Activated gamma-delta T cell (primary cell): ENCODE results near the gene CISD3.

Experiments used
- DNase-seq: peaks from one replicate; lab custom pipeline; 2025; lab: John Stamatoyannopoulos, UW

CISD3 gene

DNA sequence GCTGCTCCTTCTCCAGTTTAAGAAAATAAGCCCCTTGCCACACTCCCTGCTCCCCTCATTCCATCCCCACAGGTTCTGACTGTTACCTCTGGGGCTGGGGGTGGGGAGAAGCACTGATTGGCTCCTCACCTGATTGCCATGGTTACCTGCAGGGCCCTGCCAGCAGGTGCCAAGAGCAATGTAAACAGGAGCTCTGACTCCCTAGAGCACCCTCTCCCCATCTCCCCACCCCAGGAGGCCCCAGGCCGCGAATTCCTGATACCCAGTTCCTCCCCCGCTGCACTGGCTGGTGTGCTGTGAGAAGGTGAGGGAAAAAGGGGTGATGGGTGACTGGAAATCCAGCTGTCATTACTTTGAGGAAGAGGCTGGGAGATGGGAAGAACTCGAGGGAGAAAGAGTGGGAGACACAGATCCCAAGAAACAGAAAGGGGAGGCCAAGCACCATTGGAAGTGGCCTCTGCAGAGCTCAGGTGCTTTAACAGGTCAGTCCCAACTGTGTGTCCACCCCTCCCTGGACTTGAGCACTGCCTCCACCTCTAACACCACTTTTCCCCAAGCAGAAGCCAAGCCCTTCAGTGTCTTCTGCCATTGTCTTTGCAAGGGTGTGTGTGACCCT lies 13.5 kb downstream of the CISD3 start:
- DNase-seq, result no peak

DNA sequence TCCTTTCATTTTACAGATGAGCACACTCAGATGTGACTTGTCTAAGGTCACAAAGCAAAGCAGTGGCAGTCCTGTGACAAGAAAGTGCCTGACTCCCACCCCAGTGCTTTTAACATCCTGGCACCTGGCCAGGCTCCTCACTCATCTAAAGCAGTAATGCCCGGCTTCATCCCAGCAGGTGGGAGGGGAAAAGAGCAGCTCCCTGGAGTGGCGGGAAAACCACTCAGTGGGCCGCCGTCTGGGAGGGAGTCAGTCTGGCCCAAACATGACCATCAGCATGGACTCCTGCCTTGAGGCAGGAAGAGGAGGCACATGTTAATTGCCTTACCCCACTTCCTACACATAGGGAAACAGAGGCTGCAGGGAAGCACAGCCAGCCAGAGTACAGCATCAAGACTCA lies 15.4 kb downstream of the CISD3 start:
- no peak for DNase-seq

DNA sequence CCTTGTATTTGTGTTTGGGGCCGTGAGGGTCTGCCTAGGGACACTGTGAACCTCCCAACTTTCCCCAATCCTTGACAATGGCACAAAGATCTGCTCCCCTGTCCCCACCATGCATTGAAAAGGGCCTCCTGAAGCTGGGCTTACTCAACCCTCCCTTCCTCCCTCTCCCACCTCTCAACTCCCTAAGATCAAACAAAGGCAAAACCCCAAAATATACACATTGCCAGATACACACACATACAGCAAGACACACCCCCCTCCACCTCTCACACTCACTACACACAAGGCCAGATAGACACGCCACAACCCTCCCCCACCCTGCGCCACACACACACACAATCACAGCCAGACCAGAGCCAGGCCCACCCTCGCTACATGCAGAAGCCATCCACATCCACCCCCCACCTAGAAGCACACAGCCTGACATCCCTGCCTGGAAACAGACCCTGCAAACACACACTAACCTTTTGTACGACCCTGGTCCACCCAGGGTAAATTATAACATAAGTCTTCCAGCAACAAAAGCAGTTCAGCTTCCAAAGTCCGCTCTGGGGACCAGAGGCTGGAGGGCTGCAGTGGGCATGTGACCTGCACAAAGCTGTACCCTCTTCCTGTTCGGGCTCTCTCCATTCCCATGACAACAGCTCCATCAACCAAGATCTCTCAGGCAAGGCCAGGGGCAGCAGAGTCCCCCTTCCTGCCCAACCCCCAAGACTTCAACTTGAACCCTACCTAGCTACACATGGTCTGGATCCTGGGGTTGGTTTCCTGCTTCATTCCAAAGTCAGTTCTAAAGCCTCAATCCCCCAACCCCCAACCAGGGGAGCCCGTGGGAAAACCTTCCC lies 16.1 kb downstream of the CISD3 start:
- DNase-seq, result no peak

DNA sequence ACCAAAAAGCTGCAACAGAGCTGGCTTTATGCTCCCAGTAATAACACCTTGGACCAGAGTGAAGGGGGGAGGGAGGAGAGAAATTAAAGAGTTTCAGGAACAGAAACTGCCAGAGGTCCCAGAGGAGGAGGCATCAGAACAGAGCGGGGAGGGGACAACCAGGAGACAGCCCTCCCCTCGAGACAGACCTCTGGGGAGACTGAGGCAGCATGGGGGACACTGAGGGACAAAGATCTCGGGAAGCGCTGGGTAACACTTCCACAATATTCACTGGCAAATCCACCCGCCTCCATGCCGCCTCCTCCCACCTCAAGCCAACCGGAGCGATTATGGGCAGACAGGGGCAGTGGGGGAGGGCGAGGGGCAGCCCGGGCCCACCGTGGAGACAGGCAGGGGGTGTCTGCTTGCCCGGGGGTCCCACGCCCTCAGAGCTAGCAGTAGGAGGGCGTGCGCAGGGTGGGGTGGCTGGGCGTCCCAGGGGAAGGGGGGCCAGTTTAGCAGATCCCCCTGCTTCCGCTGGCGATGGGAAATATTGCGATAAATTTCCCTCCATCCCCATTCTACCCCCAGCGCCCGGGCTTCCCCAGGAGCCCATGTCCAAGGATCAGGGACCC lies 16.8 kb downstream of the CISD3 start:
- DNase-seq, result no peak

DNA sequence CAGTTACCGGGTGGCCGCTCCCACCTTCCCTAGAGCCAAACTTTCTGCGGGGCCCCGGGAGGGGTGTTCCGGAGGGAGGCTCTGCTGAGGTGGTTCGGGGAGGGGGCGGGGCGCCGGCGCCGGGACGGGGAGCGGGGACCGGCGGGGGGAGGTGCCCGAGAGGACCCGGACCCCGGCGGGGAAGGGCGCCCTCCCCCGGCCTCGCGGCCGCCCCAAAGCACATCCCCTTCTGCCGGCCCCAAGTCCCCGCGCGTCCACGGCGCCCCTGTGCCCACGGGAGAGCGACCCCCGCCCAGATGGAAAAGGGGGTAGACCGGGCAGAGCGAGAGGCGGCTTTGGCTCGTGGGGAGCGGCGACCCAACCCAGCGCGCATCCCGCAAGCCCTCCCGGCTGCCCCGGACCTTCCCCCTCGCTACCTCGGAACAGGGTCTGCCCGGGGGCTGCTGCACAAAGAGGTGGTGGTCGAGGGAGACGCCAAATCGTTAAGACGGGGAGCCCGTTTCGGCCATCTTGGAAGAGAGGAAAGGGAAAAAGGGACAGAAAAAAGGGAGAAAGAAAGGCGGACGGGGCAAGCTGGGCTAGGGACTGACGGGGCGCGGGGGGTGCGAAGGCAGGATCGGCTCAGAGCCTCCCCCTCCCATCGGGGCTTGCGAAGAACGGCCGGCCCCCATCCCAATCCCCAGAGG lies 17.5 kb downstream of the CISD3 start:
- no peak for DNase-seq

DNA sequence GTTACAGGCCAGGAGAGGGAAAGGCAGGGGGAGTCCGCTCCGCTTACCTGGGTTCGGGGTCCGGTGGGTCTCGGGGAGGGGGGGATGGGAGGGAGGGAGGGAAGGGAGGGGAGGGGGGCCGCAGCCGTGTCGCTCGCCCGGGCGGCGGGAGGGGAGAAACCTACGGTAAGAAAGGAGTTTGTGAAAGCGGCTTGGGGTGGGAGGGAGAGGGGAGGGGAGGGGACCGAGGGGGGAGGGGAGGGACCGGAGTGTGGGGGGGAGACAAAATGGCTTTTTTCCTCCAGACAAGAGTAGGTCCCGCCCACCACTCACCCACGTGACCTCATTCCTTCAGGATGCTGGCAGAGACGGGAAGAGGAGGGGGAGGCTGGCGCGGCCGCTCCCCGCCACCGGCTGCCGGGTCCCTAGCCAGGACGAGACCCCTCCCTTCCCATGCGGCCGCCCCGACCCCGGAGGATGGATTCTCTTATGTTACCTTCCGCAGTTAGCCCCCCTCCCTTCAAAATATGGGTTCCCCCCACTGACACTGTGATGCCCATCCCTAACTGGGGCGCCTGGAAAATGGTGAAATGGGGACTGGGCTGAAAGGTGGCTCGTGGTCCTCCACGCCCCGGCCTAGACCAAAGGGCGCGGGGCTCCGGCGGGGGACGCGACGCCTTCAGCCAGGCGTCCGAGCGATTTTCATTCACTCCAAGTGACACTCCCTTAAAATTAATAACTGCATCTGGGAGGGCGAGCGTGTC lies 18.2 kb downstream of the CISD3 start, which contains the start of gene PCGF2:
TSS of gene PCGF2 (minus strand) at position 188 of the 743 bp plus-strand sequence. CDS start 7,934 bp downstream, outside the sequence.
- DNase-seq, result no peak

DNA sequence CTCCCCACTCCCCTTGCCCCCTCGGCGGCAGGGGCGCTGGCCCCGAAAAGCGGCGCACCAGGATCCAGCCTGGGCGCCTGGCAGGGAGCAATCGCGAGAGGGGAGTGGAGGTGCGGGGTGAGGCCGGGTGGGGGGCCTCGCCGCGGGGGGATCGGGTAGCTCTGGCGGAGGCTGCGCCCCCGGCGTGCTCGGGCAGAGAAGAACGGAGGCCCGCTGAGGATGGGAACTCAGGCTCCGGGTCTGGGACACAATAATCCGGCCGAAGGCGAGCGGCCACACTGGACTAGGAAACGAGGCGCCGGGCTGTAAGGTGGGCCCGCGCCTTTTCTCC lies 18.7 kb downstream of the CISD3 start:
- DNase-seq, result no peak

DNA sequence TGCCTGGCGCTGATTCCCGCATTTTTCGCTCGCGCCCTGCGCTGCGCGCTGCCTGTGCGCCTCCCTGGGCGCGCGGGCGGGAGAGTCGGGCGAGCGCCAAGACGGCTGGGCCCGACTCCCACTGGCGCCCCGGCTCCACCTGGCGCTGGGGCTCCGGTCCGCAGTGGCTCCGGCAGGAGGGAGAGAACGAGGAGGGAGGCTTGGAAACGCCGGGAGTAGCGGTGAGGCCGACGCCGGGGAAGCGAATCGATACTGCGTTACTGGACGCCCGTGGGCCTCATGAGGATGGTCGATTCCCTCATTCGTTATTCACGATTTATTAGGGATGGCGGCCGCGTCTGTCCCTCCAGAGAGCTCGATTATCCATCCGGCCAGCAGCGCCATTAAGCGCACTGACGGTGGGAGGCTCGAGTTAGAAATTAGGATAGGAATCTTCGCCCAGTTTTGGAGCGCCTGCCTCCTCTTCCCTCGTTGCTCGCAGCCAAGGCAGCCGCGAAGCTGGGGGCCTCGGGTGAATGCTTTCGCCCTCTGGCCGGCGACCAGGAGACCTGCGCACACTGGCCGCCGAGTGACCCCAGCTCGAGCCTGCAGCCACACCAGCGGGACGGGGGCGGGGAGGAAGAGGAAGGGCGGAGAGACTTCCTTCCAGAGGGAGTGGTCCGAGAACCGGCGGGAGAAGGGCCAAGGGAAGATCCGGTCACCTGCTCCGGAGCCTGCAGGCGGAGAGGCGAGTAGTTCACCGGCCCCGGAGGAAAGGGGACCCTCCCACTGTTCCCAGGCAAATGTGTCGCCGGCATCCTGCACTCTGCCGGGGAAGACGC lies 19.3 kb downstream of the CISD3 start:
- DNase-seq, result no peak

DNA sequence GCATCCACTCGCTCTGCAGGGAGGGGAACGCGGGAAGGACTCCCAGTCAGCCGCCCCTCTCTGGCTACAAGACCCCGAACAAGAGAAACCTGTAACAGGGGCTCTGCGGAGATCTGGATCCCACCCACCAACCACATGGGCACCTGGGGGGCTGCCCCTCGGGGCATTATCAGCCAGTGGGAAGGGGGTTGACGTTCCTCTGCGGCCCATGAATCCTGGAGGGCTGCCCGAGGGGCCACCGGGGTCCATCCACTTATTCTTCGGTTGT lies 19.8 kb downstream of the CISD3 start:
- DNase-seq, result no peak

DNA sequence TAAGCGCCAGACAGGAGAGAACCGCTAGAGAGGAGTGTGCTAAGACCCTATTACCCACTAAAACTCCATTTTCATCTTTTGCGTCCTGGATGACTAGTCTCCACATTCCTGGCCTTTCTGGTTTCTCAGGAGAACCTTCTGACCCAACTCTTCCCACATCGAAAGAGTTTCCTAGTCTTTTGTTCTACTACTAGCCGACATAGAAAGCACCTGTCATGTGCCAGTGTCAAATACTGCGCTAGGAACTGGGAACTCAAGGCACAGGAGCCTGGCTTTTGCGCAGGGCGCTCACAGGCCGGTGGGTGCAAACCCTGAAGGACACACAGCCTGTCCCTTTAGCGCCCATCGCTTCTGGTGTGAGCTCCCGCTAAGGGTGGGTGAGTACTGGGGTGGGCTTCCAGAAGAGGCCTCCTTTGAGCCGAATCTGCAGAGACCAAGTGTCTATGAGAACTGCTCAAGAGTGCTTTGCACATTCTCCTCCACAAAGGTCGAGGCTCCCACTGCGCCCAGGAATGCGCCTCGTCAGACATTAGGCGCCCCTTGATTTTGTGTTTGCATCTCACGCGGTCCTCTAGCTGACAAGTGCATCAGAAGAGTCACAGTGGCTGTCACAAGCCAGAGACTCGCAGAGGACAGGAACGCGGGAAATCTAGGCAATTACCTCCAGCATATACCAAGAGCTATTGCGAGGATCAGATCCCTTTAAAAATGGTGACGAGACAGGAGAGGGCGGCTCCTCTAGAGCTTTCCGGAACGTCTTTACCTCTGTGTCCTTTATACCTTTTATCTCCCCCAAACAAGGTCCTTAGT lies 20.4 kb downstream of the CISD3 start:
- DNase-seq, result no peak

DNA sequence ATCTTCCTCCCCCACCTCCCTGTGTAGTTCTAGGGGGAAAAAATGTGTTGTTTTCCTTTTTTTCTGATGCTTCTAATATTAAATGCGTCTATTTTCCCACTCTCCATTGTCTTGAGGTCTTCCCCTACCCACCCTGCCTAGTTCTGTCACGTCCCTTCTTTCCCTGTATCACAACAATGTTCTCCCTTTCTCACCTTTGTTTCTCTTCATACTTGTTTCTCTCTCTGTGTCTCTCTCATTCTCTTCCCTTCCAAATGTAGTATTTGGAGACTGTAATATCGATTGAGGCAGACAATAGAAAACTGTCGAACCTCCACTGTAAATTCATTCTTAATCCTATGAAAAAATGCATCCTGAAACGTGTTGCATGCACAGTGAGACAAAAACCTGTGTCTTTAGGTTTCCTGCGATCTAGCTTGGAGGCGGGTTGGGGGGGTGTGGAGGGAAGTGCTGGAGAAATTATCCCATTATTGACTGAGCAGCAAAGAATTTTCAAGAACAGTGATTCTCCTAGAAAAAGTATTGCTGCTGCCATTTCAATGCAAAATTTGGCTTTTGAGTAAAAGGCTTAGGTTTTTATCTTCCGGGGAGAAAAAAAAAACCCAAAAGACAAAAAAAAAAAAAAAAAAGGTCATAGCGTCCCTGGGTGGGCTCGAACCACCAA lies 21.1 kb downstream of the CISD3 start:
- DNase-seq, result no peak

DNA sequence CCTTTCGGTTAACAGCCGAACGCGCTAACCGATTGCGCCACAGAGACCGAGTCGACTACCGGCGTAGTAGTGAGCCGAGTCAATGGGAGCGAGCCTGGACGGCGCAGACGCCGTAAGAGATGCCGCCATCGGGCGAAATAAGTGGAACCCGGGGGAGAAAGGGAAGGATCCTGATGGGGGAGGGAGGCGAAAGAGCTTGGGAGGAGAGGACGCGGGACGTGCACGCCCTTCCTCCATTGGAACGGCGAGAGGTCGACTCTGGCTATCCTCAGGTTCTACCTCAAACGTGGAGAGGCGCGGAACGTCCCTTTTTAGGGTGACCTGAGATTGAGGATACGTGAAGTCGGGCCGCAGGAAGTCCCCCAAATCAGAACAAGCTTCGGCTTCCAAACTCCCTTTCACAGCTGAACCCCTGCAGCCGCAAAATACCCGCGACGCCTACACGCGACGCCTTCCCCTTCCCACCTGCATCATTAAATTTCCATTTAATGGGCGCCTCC lies 21.7 kb downstream of the CISD3 start:
- peak; percentile 42 for DNase-seq

DNA sequence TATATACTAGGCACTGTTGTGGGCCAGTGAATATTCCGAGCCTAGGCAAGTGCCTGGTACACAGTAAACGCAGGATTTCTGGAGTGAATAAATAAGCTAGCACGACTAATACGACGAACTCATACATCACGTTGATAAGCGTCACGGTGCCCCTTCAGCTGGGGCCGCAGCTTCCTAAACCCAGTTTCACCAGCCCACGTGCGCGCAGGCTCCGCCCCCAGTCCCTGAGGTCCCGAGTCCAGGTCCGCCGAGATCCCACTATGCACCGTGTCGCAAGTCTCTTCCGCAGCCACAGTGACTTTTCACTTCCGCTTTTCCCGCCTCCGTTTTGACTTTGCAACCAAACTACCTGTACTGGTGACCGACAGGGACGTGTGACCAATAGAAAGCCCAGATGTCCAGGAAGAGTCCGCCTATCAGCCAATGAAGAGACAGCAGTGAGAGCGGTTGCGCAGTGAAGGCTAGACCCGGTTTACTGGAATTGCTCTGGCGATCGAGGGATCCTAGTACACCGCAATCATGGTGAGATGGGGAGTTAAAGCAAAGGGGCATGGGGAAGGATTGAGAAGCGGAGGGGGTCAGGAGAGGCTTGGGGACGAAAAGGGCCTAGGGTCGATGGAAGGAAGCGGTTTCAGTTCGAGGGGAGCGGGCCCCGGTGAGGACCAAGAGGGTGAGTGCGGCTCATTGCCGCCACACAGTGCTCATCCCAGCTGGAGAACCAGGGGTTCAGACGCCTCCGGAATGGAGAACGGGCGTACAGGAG lies 22.3 kb downstream of the CISD3 start, which contains the start of gene PSMB3:
TSS of gene PSMB3 (plus strand) at position 434 of the 763 bp plus-strand sequence. CDS start at position 520, 86 bp downstream.
- DNase-seq, result peak; percentile 77

DNA sequence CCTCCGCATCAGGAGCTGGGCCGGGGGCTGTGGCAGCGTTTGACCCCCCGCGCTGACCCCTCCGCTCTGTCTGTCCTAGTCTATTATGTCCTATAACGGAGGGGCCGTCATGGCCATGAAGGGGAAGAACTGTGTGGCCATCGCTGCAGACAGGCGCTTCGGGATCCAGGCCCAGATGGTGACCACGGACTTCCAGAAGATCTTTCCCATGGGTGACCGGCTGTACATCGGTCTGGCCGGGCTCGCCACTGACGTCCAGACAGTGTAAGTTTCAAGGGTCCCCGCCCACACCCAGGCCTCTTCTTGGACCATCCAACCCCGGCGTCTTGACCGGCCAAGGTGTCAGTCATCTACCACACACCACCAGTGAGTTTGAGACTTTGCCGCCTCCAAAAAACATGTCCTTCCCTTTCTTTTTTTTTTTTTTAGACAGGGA lies 22.9 kb downstream of the CISD3 start:
- DNase-seq, result no peak

DNA sequence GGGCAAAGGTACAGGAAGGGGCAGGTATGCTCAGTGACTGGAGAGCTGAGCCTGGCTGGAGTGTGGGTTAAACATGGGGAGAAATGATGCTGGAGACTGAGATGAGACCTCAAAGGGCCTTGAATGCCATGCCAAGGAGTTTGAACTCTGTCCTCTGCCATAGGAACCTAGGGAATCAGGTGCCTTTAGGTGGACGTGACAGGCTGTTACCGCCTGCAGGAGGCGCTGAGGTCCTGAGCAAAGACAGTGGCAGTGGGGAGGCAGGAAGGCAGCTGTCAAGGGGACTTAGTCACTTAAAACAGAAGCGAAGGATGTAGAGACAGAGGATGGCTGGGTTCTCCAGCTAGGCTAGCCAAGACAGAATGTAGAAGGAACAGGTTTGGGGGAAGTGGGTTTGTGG lies 31.5 kb downstream of the CISD3 start:
- no peak for DNase-seq

DNA sequence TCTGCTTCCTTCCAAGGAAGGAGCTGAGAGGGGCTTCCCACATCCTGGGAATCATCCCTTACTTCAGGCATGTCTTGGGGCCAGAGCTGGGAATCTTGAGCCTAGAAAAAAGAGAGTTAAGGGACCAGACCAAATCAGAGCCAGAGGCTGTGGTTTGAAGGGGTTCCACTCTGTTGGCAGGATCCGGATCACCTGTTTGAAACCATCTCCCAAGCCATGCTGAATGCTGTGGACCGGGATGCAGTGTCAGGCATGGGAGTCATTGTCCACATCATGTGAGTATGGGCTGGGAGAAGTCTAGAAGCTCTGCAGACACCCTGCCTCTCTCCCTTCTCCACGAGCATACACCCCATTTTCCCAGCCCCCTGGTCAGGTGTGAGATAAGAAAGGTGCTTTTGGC lies 32.1 kb downstream of the CISD3 start:
- no peak for DNase-seq

DNA sequence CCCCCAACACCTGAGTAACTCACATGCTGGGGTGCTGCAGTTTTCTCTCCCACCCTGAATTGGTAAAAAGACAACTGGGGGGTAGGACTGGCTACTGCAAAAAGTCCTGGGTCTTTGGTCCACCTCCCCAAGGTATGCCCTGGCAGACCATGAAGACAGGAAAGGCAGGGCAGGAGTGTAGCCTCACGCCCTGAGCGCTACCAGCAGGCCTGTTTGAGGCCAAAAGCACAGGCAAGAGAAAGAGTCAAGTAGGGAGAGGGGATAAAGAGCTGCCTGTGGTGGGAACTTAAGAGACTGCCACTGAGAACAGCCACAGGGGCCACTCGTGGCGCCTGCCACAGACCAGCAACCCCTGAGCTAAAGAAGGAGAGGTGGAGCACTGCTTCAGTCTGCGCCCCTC lies 36.2 kb downstream of the CISD3 start:
- no peak for DNase-seq

DNA sequence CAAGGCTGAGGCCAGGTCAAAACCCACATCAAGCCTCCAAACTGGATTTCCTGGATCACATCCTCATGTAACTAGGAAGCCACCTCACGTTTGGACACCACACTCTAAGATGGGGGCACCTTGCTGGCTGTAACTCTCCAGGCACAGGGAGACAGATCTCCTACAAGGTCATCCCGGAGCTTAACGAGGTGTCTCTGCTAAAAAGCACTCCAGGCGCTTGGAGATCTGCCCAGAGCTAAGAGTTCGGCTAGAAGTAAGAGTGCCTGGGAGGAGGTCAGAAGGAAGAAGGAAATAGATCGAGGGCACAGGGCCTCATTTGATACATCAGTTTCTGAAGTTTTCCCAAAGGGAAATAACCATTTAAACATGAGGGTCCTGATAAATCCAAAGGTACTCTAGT lies 38.3 kb downstream of the CISD3 start:
- DNase-seq, result no peak

DNA sequence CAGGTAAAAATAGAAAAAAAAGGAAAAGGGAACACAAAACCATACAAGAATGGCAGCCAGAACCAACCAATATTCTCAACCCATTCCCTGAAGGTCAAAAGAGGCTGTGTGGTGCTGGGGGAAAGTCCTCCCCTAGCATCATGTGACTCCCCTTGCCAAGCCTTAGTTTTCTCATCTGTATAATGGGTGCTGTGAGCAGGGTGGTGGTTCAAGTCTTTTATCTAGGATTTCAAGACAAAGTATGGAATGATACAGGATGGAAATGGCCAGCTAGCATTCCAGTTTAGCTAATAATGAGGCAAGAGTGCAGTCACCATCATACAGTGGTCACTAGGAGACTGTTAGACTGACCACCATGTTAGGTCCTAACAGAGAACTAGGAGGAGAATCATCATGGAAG lies 43.1 kb downstream of the CISD3 start:
- no peak for DNase-seq
